BE2C (cell line): ENCODE measurements around the gene IL2RA.

Experiments
- DNase-seq: peaks from one replicate; pipeline ENCODE4 v3.0.0-alpha.2; 2020
- H3K27me3 ChIP-seq: fragments of 250-450 bp; sonication (Bioruptor Pico); 2 replicates; pipeline ENCODE4 v1.5.1; 2020; ENCODE audit warnings: mild to moderate bottlenecking
- H3K36me3 ChIP-seq: fragments of 250-450 bp; sonication (Bioruptor Pico); 2 replicates; pipeline ENCODE4 v1.5.1; 2020; ENCODE audit warnings: mild to moderate bottlenecking
- H3K4me1 ChIP-seq: fragments of 250-450 bp; sonication (Bioruptor Pico); 2 replicates; pipeline ENCODE4 v1.5.1; 2020
- H3K4me3 ChIP-seq: 2 replicates; pipeline ENCODE4 v1.5.1; 2011; ENCODE audit warnings: low read depth, low read length
- H3K9me3 ChIP-seq: fragments of 250-450 bp; sonication (Bioruptor Pico); 2 replicates; pipeline ENCODE4 v1.5.1; 2020
- TF ChIP-seq, protein P1 (sequence below): IDR thresholded peaks from 2 replicates; pipeline ENCODE4 v1.5.1; 2012; ENCODE audit warnings: mild to moderate bottlenecking, low read depth, low read length

Gene IL2RA

GRCh38 chr10:6103591-6103990 is 41.4 kb upstream of the IL2RA start:
- Histone ChIP-seq H3K4me3 (no peak overlapping the region), H3K4me1 (no peaks in the 10 kb centered on the region), H3K9me3 (no peaks in the 10 kb centered on the region), H3K36me3 (peaks cover 55% of the 10 kb centered on the region), H3K27me3 (no peaks in the 10 kb centered on the region)
- TF ChIP-seq, protein P1, sequence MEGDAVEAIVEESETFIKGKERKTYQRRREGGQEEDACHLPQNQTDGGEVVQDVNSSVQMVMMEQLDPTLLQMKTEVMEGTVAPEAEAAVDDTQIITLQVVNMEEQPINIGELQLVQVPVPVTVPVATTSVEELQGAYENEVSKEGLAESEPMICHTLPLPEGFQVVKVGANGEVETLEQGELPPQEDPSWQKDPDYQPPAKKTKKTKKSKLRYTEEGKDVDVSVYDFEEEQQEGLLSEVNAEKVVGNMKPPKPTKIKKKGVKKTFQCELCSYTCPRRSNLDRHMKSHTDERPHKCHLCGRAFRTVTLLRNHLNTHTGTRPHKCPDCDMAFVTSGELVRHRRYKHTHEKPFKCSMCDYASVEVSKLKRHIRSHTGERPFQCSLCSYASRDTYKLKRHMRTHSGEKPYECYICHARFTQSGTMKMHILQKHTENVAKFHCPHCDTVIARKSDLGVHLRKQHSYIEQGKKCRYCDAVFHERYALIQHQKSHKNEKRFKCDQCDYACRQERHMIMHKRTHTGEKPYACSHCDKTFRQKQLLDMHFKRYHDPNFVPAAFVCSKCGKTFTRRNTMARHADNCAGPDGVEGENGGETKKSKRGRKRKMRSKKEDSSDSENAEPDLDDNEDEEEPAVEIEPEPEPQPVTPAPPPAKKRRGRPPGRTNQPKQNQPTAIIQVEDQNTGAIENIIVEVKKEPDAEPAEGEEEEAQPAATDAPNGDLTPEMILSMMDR, result no peak
- DNase-seq, result no peak

- Histone ChIP-seq H3K36me3 (peaks cover 58% of the 10 kb centered on the region), H3K27me3 (no peaks in the 10 kb centered on the region)
- TF ChIP-seq, protein P1, result no peak
Measured at GRCh38 chr10:6102128-6102527, 40.0 kb upstream of the IL2RA start.

GRCh38 chr10:6101181-6101580 is 39.0 kb upstream of the IL2RA start:
- Histone ChIP-seq H3K27me3 (no peaks in the 10 kb centered on the region), H3K36me3 (peaks cover 56% of the 10 kb centered on the region), H3K4me1 (no peaks in the 10 kb centered on the region), H3K9me3 (no peaks in the 10 kb centered on the region), H3K4me3 (no peak overlapping the region)
- no peak for DNase-seq
- TF ChIP-seq, protein P1, result no peak

More at GRCh38 chr10:6102128-6102527, 40.0 kb upstream of the IL2RA start:
- DNase-seq, result no peak
- H3K4me1 ChIP-seq, result no peaks in the 10 kb centered on the region
- no peaks in the 10 kb centered on the region for H3K9me3 ChIP-seq
- no peak overlapping the region for H3K4me3 ChIP-seq

DNA sequence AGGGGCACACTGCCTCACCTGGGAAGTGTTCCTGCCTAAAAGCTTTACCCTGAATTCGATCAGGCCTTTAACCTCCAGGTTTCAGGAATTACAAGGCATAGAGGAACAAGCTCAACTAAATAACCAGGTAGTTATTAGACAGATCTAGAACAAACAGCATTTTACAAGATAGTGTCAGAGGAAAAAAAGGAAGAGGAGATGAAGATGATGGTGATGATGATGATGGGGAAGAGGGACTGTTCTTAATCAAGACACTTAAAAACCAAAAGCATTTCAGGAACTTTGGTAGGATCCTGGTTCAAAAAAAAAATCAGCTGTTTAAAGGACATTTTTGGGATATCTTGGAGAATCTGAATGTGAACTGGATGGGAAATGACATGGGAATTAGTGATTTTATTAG is 38.2 kb upstream of the IL2RA start:
- H3K4me3 ChIP-seq, result no peak overlapping the region
- no peaks in the 10 kb centered on the region for H3K27me3 ChIP-seq
- TF ChIP-seq, protein P1, result no peak
- H3K36me3 ChIP-seq, result peaks cover 51% of the 10 kb centered on the region
- no peak for DNase-seq
- no peaks in the 10 kb centered on the region for H3K9me3 ChIP-seq
- no peaks in the 10 kb centered on the region for H3K4me1 ChIP-seq

- Histone ChIP-seq H3K9me3 (no peaks in the 10 kb centered on the region), H3K27me3 (no peaks in the 10 kb centered on the region), H3K4me3 (no peak overlapping the region), H3K4me1 (no peaks in the 10 kb centered on the region), H3K36me3 (peaks cover 38% of the 10 kb centered on the region)
- TF ChIP-seq, protein P1, result no peak
- no peak for DNase-seq
Measured at GRCh38 chr10:6098156-6098555, 36.0 kb upstream of the IL2RA start.

- peaks cover 32% of the 10 kb centered on the region for H3K36me3 ChIP-seq
- DNase-seq, result no peak
- no peak overlapping the region for H3K4me3 ChIP-seq
- TF ChIP-seq, protein P1, result no peak
- H3K27me3 ChIP-seq, result no peaks in the 10 kb centered on the region
- H3K4me1 ChIP-seq, result no peaks in the 10 kb centered on the region
- H3K9me3 ChIP-seq, result no peaks in the 10 kb centered on the region
Measured at GRCh38 chr10:6097063-6097462, 34.9 kb upstream of the IL2RA start.
